SK-N-SH (cell line): ENCODE results near the gene RASL12.

Source experiments
- EP300 ChIP-seq, 2 experiments: IDR thresholded peaks; 2 replicates each; pipeline versions ENCODE4 v1.4.0 to v1.6.1; 2012; ENCODE audit warnings: borderline replicate concordance in 1 of 2, low read depth in 1 of 2, low read length in 1 of 2
- FOXM1 ChIP-seq: IDR thresholded peaks from 2 replicates; pipeline ENCODE4 v1.4.0; 2012; ENCODE audit warnings: low read depth, mild to moderate bottlenecking
- PBX3 ChIP-seq: IDR thresholded peaks from 2 replicates; pipeline ENCODE4; 2012
- RFX5 ChIP-seq: IDR thresholded peaks from 2 replicates; pipeline ENCODE4 v1.6.1; 2012; ENCODE audit warnings: mild to moderate bottlenecking, improper control_type of control experiment, low read length
- SIN3A ChIP-seq: IDR thresholded peaks from 2 replicates; pipeline ENCODE4 v1.6.1; 2012; ENCODE audit warnings: low read depth, mild to moderate bottlenecking, low read length, moderate library complexity, borderline replicate concordance
- TF ChIP-seq, protein P1 (sequence below): fragments of 200-600 bp; sonication (generic); IDR thresholded peaks from 2 replicates; pipeline ENCODE4 v1.6.1; 2017; ENCODE audit warnings: antibody characterized with exemption, mild to moderate bottlenecking, moderate library complexity

DNA sequence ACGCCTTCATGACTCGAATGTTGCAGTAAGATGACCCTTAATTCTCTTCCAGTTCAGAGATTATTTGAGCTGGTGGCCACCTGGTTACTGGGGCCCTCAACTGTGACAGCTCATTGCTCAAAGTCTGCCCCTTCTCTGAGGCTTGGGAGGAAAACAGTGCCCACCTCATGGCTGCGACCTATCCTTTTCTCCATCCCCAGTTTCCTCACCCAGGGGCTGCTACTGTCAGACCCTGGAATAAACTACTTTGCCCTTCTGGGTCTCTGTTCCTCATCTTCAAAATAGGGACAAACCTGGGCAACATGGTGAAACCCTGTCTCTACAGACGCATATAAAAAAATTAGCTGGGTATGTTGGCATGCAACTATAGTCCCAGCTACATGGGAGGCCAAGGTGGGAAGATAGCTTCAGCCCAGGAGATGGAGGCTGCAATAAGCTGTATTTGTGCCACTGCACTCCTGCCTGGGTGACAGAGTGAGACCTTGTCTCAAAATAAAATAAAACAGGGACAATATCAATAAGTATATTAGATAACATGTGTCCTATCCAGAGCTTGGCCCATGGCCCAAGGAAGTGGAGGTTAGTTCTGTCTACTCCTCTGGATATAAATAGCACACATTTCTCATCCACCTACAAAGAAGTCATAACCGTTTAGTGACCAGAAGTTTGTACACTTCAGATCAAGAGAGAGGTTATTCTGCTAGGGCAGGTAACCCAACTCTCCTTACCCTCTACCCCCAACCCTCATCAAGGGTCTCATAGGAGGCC lies 2.2 kb upstream of the RASL12 start:
- TF ChIP-seq, protein P1, sequence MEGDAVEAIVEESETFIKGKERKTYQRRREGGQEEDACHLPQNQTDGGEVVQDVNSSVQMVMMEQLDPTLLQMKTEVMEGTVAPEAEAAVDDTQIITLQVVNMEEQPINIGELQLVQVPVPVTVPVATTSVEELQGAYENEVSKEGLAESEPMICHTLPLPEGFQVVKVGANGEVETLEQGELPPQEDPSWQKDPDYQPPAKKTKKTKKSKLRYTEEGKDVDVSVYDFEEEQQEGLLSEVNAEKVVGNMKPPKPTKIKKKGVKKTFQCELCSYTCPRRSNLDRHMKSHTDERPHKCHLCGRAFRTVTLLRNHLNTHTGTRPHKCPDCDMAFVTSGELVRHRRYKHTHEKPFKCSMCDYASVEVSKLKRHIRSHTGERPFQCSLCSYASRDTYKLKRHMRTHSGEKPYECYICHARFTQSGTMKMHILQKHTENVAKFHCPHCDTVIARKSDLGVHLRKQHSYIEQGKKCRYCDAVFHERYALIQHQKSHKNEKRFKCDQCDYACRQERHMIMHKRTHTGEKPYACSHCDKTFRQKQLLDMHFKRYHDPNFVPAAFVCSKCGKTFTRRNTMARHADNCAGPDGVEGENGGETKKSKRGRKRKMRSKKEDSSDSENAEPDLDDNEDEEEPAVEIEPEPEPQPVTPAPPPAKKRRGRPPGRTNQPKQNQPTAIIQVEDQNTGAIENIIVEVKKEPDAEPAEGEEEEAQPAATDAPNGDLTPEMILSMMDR = no peak
- no peak for TF ChIP-seq SIN3A
- TF ChIP-seq PBX3 = no peak
- TF ChIP-seq EP300 (IDR thresholded peaks at IDR 0.05; ENCODE audit: borderline replicate concordance in 1 of 2, low read depth in 1 of 2, low read length in 1 of 2) = no peak
- TF ChIP-seq RFX5 = no peak
- no peak for TF ChIP-seq FOXM1
